Measurements from ENCODE around the gene TAF5L. TPM values are rescaled to one million over a fixed set of nuclear protein-coding genes. Genes with fewer than 3 reads are reported as not detected.
"Not testable (repeated sequence)": the region's sequence is repeated elsewhere in the genome, so short reads cannot be mapped to it uniquely, and the experiment has no call there.

Gene TAF5L
- polyA plus RNA-seq, 1 donor: 17.5 TPM

- DNase-seq: no peak
These were observed 1.3 kb downstream of the TAF5L start for GRCh38 chr1:229624521-229625070.

GRCh38 chr1:229623838-229624237 is 2.1 kb downstream of the TAF5L start:
- no CpG with 5 or more reads among the region's 1 CpG for WGBS (ENCODE audit: insufficient coverage, low lambda C conversion rate)
- Histone ChIP-seq H3K4me3 (ENCODE audit: low read length) (no peak overlapping the region), H3K4me1 (ENCODE audit: control insufficient read depth, insufficient read depth, low read length) (peaks cover 9% of the 10 kb centered on the region)

More at GRCh38 chr1:229624521-229625070, 1.3 kb downstream of the TAF5L start:
- no peaks in the 10 kb centered on the region for H3K9me3 ChIP-seq (ENCODE audit: control insufficient read depth, low read depth, low read length)
- no peak overlapping the region for H3K27ac ChIP-seq (ENCODE audit: low read length)
- WGBS (ENCODE audit: insufficient coverage, low lambda C conversion rate): 80% methylated on average over 1 of the region's 9 CpGs
- no peaks in the 10 kb centered on the region for H3K36me3 ChIP-seq (ENCODE audit: control insufficient read depth, insufficient read depth, low read length)
- H3K27me3 ChIP-seq (ENCODE audit: control insufficient read depth, insufficient read depth, low read length): no peaks in the 10 kb centered on the region
- peak overlapping the region; percentile 68 for H3K4me3 ChIP-seq (ENCODE audit: low read length)
- peaks cover 9% of the 10 kb centered on the region for H3K4me1 ChIP-seq (ENCODE audit: control insufficient read depth, insufficient read depth, low read length)

GRCh38 chr1:229623225-229623624 is 2.7 kb downstream of the TAF5L start:
- no peaks in the 10 kb centered on the region for H3K27me3 ChIP-seq (ENCODE audit: control insufficient read depth, insufficient read depth, low read length)
- 100% methylated on average over 2 of the region's 5 CpGs for WGBS (ENCODE audit: insufficient coverage, low lambda C conversion rate)
- no peaks in the 10 kb centered on the region for H3K9me3 ChIP-seq (ENCODE audit: control insufficient read depth, low read depth, low read length)
- no peak overlapping the region for H3K27ac ChIP-seq (ENCODE audit: low read length)
- no peaks in the 10 kb centered on the region for H3K36me3 ChIP-seq (ENCODE audit: control insufficient read depth, insufficient read depth, low read length)
- H3K4me3 ChIP-seq (ENCODE audit: low read length): no peak overlapping the region
- DNase-seq: no peak
- peaks cover 9% of the 10 kb centered on the region for H3K4me1 ChIP-seq (ENCODE audit: control insufficient read depth, insufficient read depth, low read length)

More at GRCh38 chr1:229623838-229624237, 2.1 kb downstream of the TAF5L start:
- Histone ChIP-seq H3K27me3 (ENCODE audit: control insufficient read depth, insufficient read depth, low read length) (no peaks in the 10 kb centered on the region), H3K9me3 (ENCODE audit: control insufficient read depth, low read depth, low read length) (no peaks in the 10 kb centered on the region), H3K36me3 (ENCODE audit: control insufficient read depth, insufficient read depth, low read length) (no peaks in the 10 kb centered on the region), H3K27ac (ENCODE audit: low read length) (no peak overlapping the region)
- no peak for DNase-seq

- not testable (repeated sequence) for H3K4me3 ChIP-seq (ENCODE audit: low read length); H3K36me3 ChIP-seq (ENCODE audit: control insufficient read depth, insufficient read depth, low read length); H3K27ac ChIP-seq (ENCODE audit: low read length); H3K4me1 ChIP-seq (ENCODE audit: control insufficient read depth, insufficient read depth, low read length); DNase-seq; H3K27me3 ChIP-seq (ENCODE audit: control insufficient read depth, insufficient read depth, low read length); H3K9me3 ChIP-seq (ENCODE audit: control insufficient read depth, low read depth, low read length)
- no CpG with 5 or more reads among the region's 10 CpGs for WGBS (ENCODE audit: insufficient coverage, low lambda C conversion rate)
These were observed 3.2 kb downstream of the TAF5L start for GRCh38 chr1:229622641-229623120.

- Histone ChIP-seq H3K9me3 (ENCODE audit: control insufficient read depth, low read depth, low read length) (no peaks in the 10 kb centered on the region), H3K4me1 (ENCODE audit: control insufficient read depth, insufficient read depth, low read length) (peaks cover 5% of the 10 kb centered on the region), H3K36me3 (ENCODE audit: control insufficient read depth, insufficient read depth, low read length) (no peaks in the 10 kb centered on the region), H3K27me3 (ENCODE audit: control insufficient read depth, insufficient read depth, low read length) (no peaks in the 10 kb centered on the region), H3K4me3 (ENCODE audit: low read length) (no peak overlapping the region), H3K27ac (ENCODE audit: low read length) (no peak overlapping the region)
- DNase-seq: no peak
- 80% methylated on average over 1 of the region's 2 CpGs for WGBS (ENCODE audit: insufficient coverage, low lambda C conversion rate)
These were observed 4.3 kb downstream of the TAF5L start for GRCh38 chr1:229621663-229622062.

GRCh38 chr1:229620876-229621275 is 5.0 kb downstream of the TAF5L start:
- no peak for DNase-seq
- H3K27me3 ChIP-seq (ENCODE audit: control insufficient read depth, insufficient read depth, low read length): no peaks in the 10 kb centered on the region
- WGBS (ENCODE audit: insufficient coverage, low lambda C conversion rate): no CpG with 5 or more reads among the region's 3 CpGs

GRCh38 chr1:229619614-229620013 is 6.3 kb downstream of the TAF5L start:
- no peak overlapping the region for H3K4me3 ChIP-seq (ENCODE audit: low read length)
- DNase-seq: no peak
- no peaks in the 10 kb centered on the region for H3K9me3 ChIP-seq (ENCODE audit: control insufficient read depth, low read depth, low read length)
- H3K27ac ChIP-seq (ENCODE audit: low read length): no peak overlapping the region
- peaks cover 4% of the 10 kb centered on the region for H3K4me1 ChIP-seq (ENCODE audit: control insufficient read depth, insufficient read depth, low read length)
- 89% methylated on average over 1 of the region's 5 CpGs for WGBS (ENCODE audit: insufficient coverage, low lambda C conversion rate)
- H3K36me3 ChIP-seq (ENCODE audit: control insufficient read depth, insufficient read depth, low read length): no peaks in the 10 kb centered on the region
- H3K27me3 ChIP-seq (ENCODE audit: control insufficient read depth, insufficient read depth, low read length): no peaks in the 10 kb centered on the region

More at GRCh38 chr1:229620876-229621275, 5.0 kb downstream of the TAF5L start:
- H3K4me1 ChIP-seq (ENCODE audit: control insufficient read depth, insufficient read depth, low read length): peaks cover 5% of the 10 kb centered on the region
- H3K9me3 ChIP-seq (ENCODE audit: control insufficient read depth, low read depth, low read length): no peaks in the 10 kb centered on the region
- no peaks in the 10 kb centered on the region for H3K36me3 ChIP-seq (ENCODE audit: control insufficient read depth, insufficient read depth, low read length)
- no peak overlapping the region for H3K4me3 ChIP-seq (ENCODE audit: low read length)
- H3K27ac ChIP-seq (ENCODE audit: low read length): no peak overlapping the region

- Histone ChIP-seq H3K4me1 (ENCODE audit: control insufficient read depth, insufficient read depth, low read length) (no peaks in the 10 kb centered on the region), H3K4me3 (ENCODE audit: low read length) (no peak overlapping the region), H3K9me3 (ENCODE audit: control insufficient read depth, low read depth, low read length) (no peaks in the 10 kb centered on the region), H3K27ac (ENCODE audit: low read length) (no peak overlapping the region), H3K27me3 (ENCODE audit: control insufficient read depth, insufficient read depth, low read length) (no peaks in the 10 kb centered on the region), H3K36me3 (ENCODE audit: control insufficient read depth, insufficient read depth, low read length) (peaks cover 5% of the 10 kb centered on the region)
- no peak for DNase-seq
These were observed 6.9 kb downstream of the TAF5L start for GRCh38 chr1:229619002-229619401.

- Histone ChIP-seq H3K27ac (ENCODE audit: low read length) (no peak overlapping the region), H3K36me3 (ENCODE audit: control insufficient read depth, insufficient read depth, low read length) (peaks cover 18% of the 10 kb centered on the region), H3K27me3 (ENCODE audit: control insufficient read depth, insufficient read depth, low read length) (no peaks in the 10 kb centered on the region), H3K9me3 (ENCODE audit: control insufficient read depth, low read depth, low read length) (no peaks in the 10 kb centered on the region), H3K4me3 (ENCODE audit: low read length) (no peak overlapping the region), H3K4me1 (ENCODE audit: control insufficient read depth, insufficient read depth, low read length) (no peaks in the 10 kb centered on the region)
- DNase-seq: no peak
- 86% methylated on average over 5 of the region's 11 CpGs for WGBS (ENCODE audit: insufficient coverage, low lambda C conversion rate)
These were observed 8.4 kb downstream of the TAF5L start for GRCh38 chr1:229617351-229618100.

GRCh38 chr1:229614701-229615100 is 11.2 kb downstream of the TAF5L start:
- H3K36me3 ChIP-seq (ENCODE audit: control insufficient read depth, insufficient read depth, low read length): peaks cover 45% of the 10 kb centered on the region
- H3K4me3 ChIP-seq (ENCODE audit: low read length): no peak overlapping the region
- H3K4me1 ChIP-seq (ENCODE audit: control insufficient read depth, insufficient read depth, low read length): no peaks in the 10 kb centered on the region
- no peaks in the 10 kb centered on the region for H3K27me3 ChIP-seq (ENCODE audit: control insufficient read depth, insufficient read depth, low read length)
- no peak for DNase-seq
- WGBS (ENCODE audit: insufficient coverage, low lambda C conversion rate): 100% methylated on average over 1 of the region's 2 CpGs
- H3K27ac ChIP-seq (ENCODE audit: low read length): no peak overlapping the region
- H3K9me3 ChIP-seq (ENCODE audit: control insufficient read depth, low read depth, low read length): no peaks in the 10 kb centered on the region

- no peak for DNase-seq
- Histone ChIP-seq H3K36me3 (ENCODE audit: control insufficient read depth, insufficient read depth, low read length) (peaks cover 52% of the 10 kb centered on the region), H3K9me3 (ENCODE audit: control insufficient read depth, low read depth, low read length) (no peaks in the 10 kb centered on the region), H3K4me3 (ENCODE audit: low read length) (no peak overlapping the region), H3K27me3 (ENCODE audit: control insufficient read depth, insufficient read depth, low read length) (no peaks in the 10 kb centered on the region), H3K4me1 (ENCODE audit: control insufficient read depth, insufficient read depth, low read length) (no peaks in the 10 kb centered on the region), H3K27ac (ENCODE audit: low read length) (no peak overlapping the region)
- 67% methylated on average over 1 of the region's 5 CpGs for WGBS (ENCODE audit: insufficient coverage, low lambda C conversion rate)
These were observed 12.0 kb downstream of the TAF5L start for GRCh38 chr1:229613938-229614337.

Measured in large intestine (tissue), 3 donors.